ENCODE measurements around the gene TMEM178B.

- TF ChIP-seq, protein P1, sequence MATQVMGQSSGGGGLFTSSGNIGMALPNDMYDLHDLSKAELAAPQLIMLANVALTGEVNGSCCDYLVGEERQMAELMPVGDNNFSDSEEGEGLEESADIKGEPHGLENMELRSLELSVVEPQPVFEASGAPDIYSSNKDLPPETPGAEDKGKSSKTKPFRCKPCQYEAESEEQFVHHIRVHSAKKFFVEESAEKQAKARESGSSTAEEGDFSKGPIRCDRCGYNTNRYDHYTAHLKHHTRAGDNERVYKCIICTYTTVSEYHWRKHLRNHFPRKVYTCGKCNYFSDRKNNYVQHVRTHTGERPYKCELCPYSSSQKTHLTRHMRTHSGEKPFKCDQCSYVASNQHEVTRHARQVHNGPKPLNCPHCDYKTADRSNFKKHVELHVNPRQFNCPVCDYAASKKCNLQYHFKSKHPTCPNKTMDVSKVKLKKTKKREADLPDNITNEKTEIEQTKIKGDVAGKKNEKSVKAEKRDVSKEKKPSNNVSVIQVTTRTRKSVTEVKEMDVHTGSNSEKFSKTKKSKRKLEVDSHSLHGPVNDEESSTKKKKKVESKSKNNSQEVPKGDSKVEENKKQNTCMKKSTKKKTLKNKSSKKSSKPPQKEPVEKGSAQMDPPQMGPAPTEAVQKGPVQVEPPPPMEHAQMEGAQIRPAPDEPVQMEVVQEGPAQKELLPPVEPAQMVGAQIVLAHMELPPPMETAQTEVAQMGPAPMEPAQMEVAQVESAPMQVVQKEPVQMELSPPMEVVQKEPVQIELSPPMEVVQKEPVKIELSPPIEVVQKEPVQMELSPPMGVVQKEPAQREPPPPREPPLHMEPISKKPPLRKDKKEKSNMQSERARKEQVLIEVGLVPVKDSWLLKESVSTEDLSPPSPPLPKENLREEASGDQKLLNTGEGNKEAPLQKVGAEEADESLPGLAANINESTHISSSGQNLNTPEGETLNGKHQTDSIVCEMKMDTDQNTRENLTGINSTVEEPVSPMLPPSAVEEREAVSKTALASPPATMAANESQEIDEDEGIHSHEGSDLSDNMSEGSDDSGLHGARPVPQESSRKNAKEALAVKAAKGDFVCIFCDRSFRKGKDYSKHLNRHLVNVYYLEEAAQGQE (IDR thresholded peaks at IDR 0.05; ENCODE audit: insufficient read depth in 1 of 2, low read depth in 2 of 2, low read length in 2 of 2) = no peak
- TF ChIP-seq FOXP2 (optimal IDR thresholded peaks at IDR 0.05; ENCODE audit: borderline replicate concordance, extremely low read depth, extremely low read length, insufficient read depth) (no peak), TAF1 (IDR thresholded peaks at IDR 0.05; ENCODE audit: borderline replicate concordance, insufficient read depth, low read length) (no peak), SIN3A (IDR thresholded peaks at IDR 0.05; ENCODE audit: borderline replicate concordance, insufficient read depth, low read length) (no peak)
Observed at GRCh38 chr7:141122736-141123135, 48.9 kb downstream of the TMEM178B start.

All from PFSK-1 (cell line).